Measurements from ENCODE around the gene RPS27L.

GRCh38 chr15:63134245-63134985, 22.9 kb downstream of the RPS27L start:
- TF ChIP-seq CTCF (tag by site-specific recombination; IDR thresholded peaks at IDR 0.05) (no peak), ZFP41 (tag by site-specific recombination; IDR thresholded peaks at IDR 0.05; ENCODE audit: borderline replicate concordance) (no peak), REST (tag by site-specific recombination; IDR thresholded peaks at IDR 0.05) (no peak), ZNF184 (tag by site-specific recombination; IDR thresholded peaks at IDR 0.05) (no peak), ZBTB7A (tag by site-specific recombination; IDR thresholded peaks at IDR 0.05; ENCODE audit: low read depth) (no peak), MZF1 (tag by site-specific recombination; IDR thresholded peaks at IDR 0.05; ENCODE audit: borderline replicate concordance) (no peak), HOXA7 (CRISPR knock-in tag; IDR thresholded peaks at IDR 0.05; ENCODE audit: borderline replicate concordance) (no peak)

Data from HEK293 (cell line).